GM19035 (cell line): ENCODE measurements around the gene TUT1.
"Not testable (repeated sequence)": the region's sequence is repeated elsewhere in the genome, so short reads cannot be mapped to it uniquely, and the experiment has no call there.

Source experiments
- ATAC-seq: cut with Tn5 transposase; IDR thresholded peaks from one replicate; pipeline ENCODE4 v1.9.1; 2021; ENCODE audit not compliant: unreplicated experiment

The TUT1 gene

GRCh38 chr11:62556875-62557631, 34.3 kb downstream of the TUT1 start:
- no peak for ATAC-seq

- peak; percentile 36 for ATAC-seq
Observed at GRCh38 chr11:62556108-62556874, 35.0 kb downstream of the TUT1 start.

- ATAC-seq = peak; percentile 40
Observed at GRCh38 chr11:62555464-62556107, 35.7 kb downstream of the TUT1 start.

GRCh38 chr11:62554387-62555167, 36.7 kb downstream of the TUT1 start:
- ATAC-seq = no peak

GRCh38 chr11:62553839-62554361, 37.4 kb downstream of the TUT1 start:
- ATAC-seq = no peak

GRCh38 chr11:62553080-62553838, 38.1 kb downstream of the TUT1 start:
- no peak for ATAC-seq

- ATAC-seq = no peak
Observed at GRCh38 chr11:62552485-62553079, 38.7 kb downstream of the TUT1 start.

- not testable (repeated sequence) for ATAC-seq
Observed at GRCh38 chr11:62550478-62550877, 40.8 kb downstream of the TUT1 start.

GRCh38 chr11:62548545-62549335, 42.6 kb downstream of the TUT1 start:
- ATAC-seq = no peak

GRCh38 chr11:62547691-62548281, 43.5 kb downstream of the TUT1 start:
- no peak for ATAC-seq

- ATAC-seq = no peak
Observed at GRCh38 chr11:62546929-62547625, 44.2 kb downstream of the TUT1 start.

- ATAC-seq = no peak
Observed at GRCh38 chr11:62546244-62546928, 44.9 kb downstream of the TUT1 start, which contains the start of gene AHNAK. Gene AHNAK, minus strand, starts transcription at chr11:62546806. Its CDS starts 10,708 bp downstream, at chr11:62536098.

GRCh38 chr11:62545437-62546243, 45.7 kb downstream of the TUT1 start:
- no peak for ATAC-seq

GRCh38 chr11:62544581-62545436, 46.5 kb downstream of the TUT1 start:
- no peak for ATAC-seq

- ATAC-seq = no peak
Observed at GRCh38 chr11:62543680-62544444, 47.5 kb downstream of the TUT1 start.
